Stimulated activated CD8-positive, alpha-beta memory T cell treated with anti-CD3 and anti-CD28 coated beads, Interleukin-4, amount 100 ng/mL, for 48 hours (primary cell): ENCODE data around the gene TRAK1.

ENCODE experiments used
- DNase-seq: peaks from one replicate; pipeline ENCODE4 v3.0.0-alpha.2; 2020

Gene TRAK1

GRCh38 chr3:42183991-42184632 is 93.0 kb downstream of the TRAK1 start:
- DNase-seq: no peak

GRCh38 chr3:42184651-42185443 is 93.7 kb downstream of the TRAK1 start:
- DNase-seq: no peak

GRCh38 chr3:42187936-42188335 is 96.8 kb downstream of the TRAK1 start:
- no peak for DNase-seq

GRCh38 chr3:42188376-42188775 is 97.2 kb downstream of the TRAK1 start:
- no peak for DNase-seq

GRCh38 chr3:42189001-42189460 is 97.9 kb downstream of the TRAK1 start:
- DNase-seq: no peak

GRCh38 chr3:42189736-42190135 is 98.6 kb downstream of the TRAK1 start:
- no peak for DNase-seq

GRCh38 chr3:42190701-42191442 is 99.7 kb downstream of the TRAK1 start:
- peak; percentile 84 for DNase-seq

GRCh38 chr3:42191443-42191747 is 100.2 kb downstream of the TRAK1 start:
- no peak for DNase-seq

- no peak for DNase-seq
These were observed 101.4 kb downstream of the TRAK1 start for GRCh38 chr3:42192334-42193200.

GRCh38 chr3:42194943-42195510 is 103.9 kb downstream of the TRAK1 start:
- no peak for DNase-seq

GRCh38 chr3:42195879-42196330 is 104.7 kb downstream of the TRAK1 start:
- DNase-seq: no peak

- DNase-seq: no peak
These were observed 107.6 kb downstream of the TRAK1 start for GRCh38 chr3:42198709-42199108.

GRCh38 chr3:42202217-42202865 is 111.2 kb downstream of the TRAK1 start:
- no peak for DNase-seq

- DNase-seq: no peak
These were observed 113.9 kb downstream of the TRAK1 start for GRCh38 chr3:42204867-42205599.

- no peak for DNase-seq
These were observed 114.8 kb downstream of the TRAK1 start for GRCh38 chr3:42205800-42206514.

GRCh38 chr3:42209917-42210316 is 118.8 kb downstream of the TRAK1 start:
- DNase-seq: no peak

GRCh38 chr3:42210726-42211125 is 119.6 kb downstream of the TRAK1 start:
- DNase-seq: no peak

- DNase-seq: no peak
These were observed 122.3 kb downstream of the TRAK1 start for GRCh38 chr3:42213417-42213816.

GRCh38 chr3:42214064-42214463 is 122.9 kb downstream of the TRAK1 start:
- DNase-seq: no peak

GRCh38 chr3:42214565-42215283 is 123.6 kb downstream of the TRAK1 start:
- no peak for DNase-seq
